Breast epithelium (tissue), 3 donors: Measurements from ENCODE around the gene CYB561.

ENCODE experiments used
- POLR2A ChIP-seq: fragments of 450-650 bp; IDR thresholded peaks from one replicate; pipeline ENCODE4 v1.6.1; 2016; ENCODE audit warnings: antibody characterized with exemption, mild to moderate bottlenecking, moderate library complexity
- POLR2AphosphoS5 ChIP-seq, 3 donors: sonication (generic); formaldehyde crosslinking; IDR thresholded peaks; one replicate each; pipeline ENCODE4 v1.6.1; 2017; ENCODE audit warnings: antibody characterized with exemption in 3 of 3
- TF ChIP-seq, protein P1 (sequence below), 3 donors: fragments of 450-650 bp; IDR thresholded peaks; one replicate each; pipeline ENCODE4 v1.5.1; 2016 to 2017; ENCODE audit warnings: antibody characterized with exemption in 3 of 3, mild to moderate bottlenecking in 3 of 3, moderate library complexity in 3 of 3

DNA sequence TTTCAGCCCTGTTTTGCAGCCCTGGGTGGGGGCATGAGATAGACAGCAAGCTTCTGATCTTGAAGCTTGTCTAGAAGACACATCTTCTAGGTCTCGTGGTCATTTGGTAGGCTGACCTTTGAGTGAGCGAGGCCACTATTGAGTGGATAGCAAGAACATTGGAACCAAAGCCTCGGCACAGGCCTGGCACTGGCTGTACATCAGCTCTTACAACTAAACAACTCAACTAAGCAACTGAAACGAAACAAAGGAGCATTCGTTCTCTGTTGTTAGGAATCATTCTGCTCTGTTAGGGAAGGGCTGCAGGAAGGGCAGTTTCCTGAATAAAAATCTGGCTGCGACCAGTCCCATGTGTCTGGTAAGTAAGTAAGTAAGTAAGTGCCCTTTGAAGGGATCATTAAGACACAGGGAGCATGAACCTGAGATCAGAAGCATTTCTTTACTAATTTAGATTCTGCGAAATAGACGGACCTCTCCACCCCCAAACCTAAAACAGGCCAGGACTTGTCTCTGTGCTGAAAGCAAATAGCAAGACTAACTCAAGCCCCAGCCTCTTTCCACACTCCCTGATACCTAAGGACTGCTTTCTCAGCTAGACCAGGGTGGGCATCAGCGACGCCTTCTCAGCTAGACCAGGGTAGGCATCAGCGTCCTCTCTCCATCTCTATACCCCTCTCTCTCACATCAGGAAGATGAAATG lies 22.7 kb downstream of the CYB561 start:
- TF ChIP-seq, protein P1, sequence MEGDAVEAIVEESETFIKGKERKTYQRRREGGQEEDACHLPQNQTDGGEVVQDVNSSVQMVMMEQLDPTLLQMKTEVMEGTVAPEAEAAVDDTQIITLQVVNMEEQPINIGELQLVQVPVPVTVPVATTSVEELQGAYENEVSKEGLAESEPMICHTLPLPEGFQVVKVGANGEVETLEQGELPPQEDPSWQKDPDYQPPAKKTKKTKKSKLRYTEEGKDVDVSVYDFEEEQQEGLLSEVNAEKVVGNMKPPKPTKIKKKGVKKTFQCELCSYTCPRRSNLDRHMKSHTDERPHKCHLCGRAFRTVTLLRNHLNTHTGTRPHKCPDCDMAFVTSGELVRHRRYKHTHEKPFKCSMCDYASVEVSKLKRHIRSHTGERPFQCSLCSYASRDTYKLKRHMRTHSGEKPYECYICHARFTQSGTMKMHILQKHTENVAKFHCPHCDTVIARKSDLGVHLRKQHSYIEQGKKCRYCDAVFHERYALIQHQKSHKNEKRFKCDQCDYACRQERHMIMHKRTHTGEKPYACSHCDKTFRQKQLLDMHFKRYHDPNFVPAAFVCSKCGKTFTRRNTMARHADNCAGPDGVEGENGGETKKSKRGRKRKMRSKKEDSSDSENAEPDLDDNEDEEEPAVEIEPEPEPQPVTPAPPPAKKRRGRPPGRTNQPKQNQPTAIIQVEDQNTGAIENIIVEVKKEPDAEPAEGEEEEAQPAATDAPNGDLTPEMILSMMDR (IDR thresholded peaks at IDR 0.05): no peak
- TF ChIP-seq POLR2A (no peak), POLR2AphosphoS5 (IDR thresholded peaks at IDR 0.05) (no peak)
